WTC11 (cell line): Measurements from ENCODE around the gene FANCL. TPM values are rescaled to one million over a fixed set of nuclear protein-coding genes. Genes with fewer than 3 reads are reported as not detected.

Source experiments
- ATAC-seq: fragments of 200-7000 bp; cut with Tn5 transposase; 2 replicates; pipeline ENCODE4 v1.10.0; 2021; ENCODE audit warnings: mild to moderate bottlenecking, moderate library complexity
- CTCF ChIA-PET: fragments of 300-600 bp; sonication (Branson Sonifier 250); formaldehyde crosslinking; loops from one replicate; lab custom pipeline; 2021; ENCODE audit warnings: antibody characterized with exemption; lab: Charles Lee
- POLR2A ChIA-PET: fragments of 350-600 bp; sonication (Branson Sonifier 250); formaldehyde crosslinking; loops from one replicate; lab custom pipeline; 2021; ENCODE audit warnings: antibody characterized with exemption; lab: Charles Lee
- DNase-seq: peaks from one replicate; pipeline ENCODE4 v3.0.0; 2021; ENCODE audit warnings: low spot score
- H3K27ac Mint-ChIP-seq: 2 replicates; pipeline ENCODE4 v1.8.0; 2021; ENCODE audit warnings: mixed read lengths
- H3K27me3 Mint-ChIP-seq: 2 replicates; pipeline ENCODE4 v1.8.0; 2021; ENCODE audit warnings: low read depth, mild to moderate bottlenecking, moderate library complexity, mixed read lengths
- H3K36me3 Mint-ChIP-seq: 2 replicates; pipeline ENCODE4 v1.8.0; 2021; ENCODE audit warnings: mixed read lengths
- H3K4me1 Mint-ChIP-seq: 2 replicates; pipeline ENCODE4 v1.8.0; 2022; ENCODE audit warnings: mixed read lengths
- H3K4me3 Mint-ChIP-seq: 2 replicates; pipeline ENCODE4 v1.8.0; 2021; ENCODE audit warnings: mild to moderate bottlenecking, moderate library complexity, mixed read lengths
- H3K9me3 Mint-ChIP-seq: 2 replicates; pipeline ENCODE4 v1.8.0; 2021; ENCODE audit warnings: mixed read lengths
- ATF2 ChIP-seq: sonication (generic); formaldehyde crosslinking; IDR thresholded peaks from 2 replicates; pipeline ENCODE4 v1.8.1; 2022; ENCODE audit warnings: low read depth, missing genetic modification reagents, borderline replicate concordance
- ATF6 ChIP-seq: sonication (generic); formaldehyde crosslinking; IDR thresholded peaks from 2 replicates; pipeline ENCODE4 v1.8.1; 2023; ENCODE audit warnings: mild to moderate bottlenecking, missing genetic modification reagents
- CBFB ChIP-seq: sonication (generic); formaldehyde crosslinking; IDR thresholded peaks from 2 replicates; pipeline ENCODE4 v1.8.1; 2022; ENCODE audit warnings: mild to moderate bottlenecking, low read depth, missing genetic modification reagents
- E2F1 ChIP-seq: sonication (generic); formaldehyde crosslinking; IDR thresholded peaks from 2 replicates; pipeline ENCODE4 v1.8.0; 2022; ENCODE audit warnings: mild to moderate bottlenecking, missing genetic modification reagents
- ESRRA ChIP-seq: sonication (generic); formaldehyde crosslinking; IDR thresholded peaks from 2 replicates; pipeline ENCODE4 v1.8.1; 2022; ENCODE audit warnings: mild to moderate bottlenecking, missing genetic modification reagents, borderline replicate concordance
- ETV6 ChIP-seq: sonication (generic); formaldehyde crosslinking; IDR thresholded peaks from 2 replicates; pipeline ENCODE4 v1.8.1; 2022; ENCODE audit warnings: mild to moderate bottlenecking, missing genetic modification reagents
- GTF2I ChIP-seq: fragments of 250-450 bp; sonication (Bioruptor Pico); conservative IDR thresholded peaks from 2 replicates; pipeline ENCODE4 v1.4.0; 2021; ENCODE audit warnings: mild to moderate bottlenecking
- NFATC4 ChIP-seq: fragments of 250-450 bp; sonication (Bioruptor Pico); IDR thresholded peaks from 2 replicates; pipeline ENCODE4 v1.9.0; 2021; ENCODE audit warnings: mild to moderate bottlenecking
- PRRX2 ChIP-seq: fragments of 250-450 bp; sonication (Bioruptor Pico); IDR thresholded peaks from 2 replicates; pipeline ENCODE4 v1.8.0; 2021; ENCODE audit warnings: mild to moderate bottlenecking
- RELA ChIP-seq: sonication (generic); formaldehyde crosslinking; IDR thresholded peaks from 2 replicates; pipeline ENCODE4 v1.8.1; 2022; ENCODE audit warnings: missing genetic modification reagents, mild to moderate bottlenecking, borderline replicate concordance
- SMAD3 ChIP-seq: sonication (generic); formaldehyde crosslinking; IDR thresholded peaks from 2 replicates; pipeline ENCODE4 v1.8.0; 2022; ENCODE audit warnings: missing genetic modification reagents, mild to moderate bottlenecking, borderline replicate concordance
- STAT6 ChIP-seq: sonication (generic); formaldehyde crosslinking; conservative IDR thresholded peaks from 2 replicates; pipeline ENCODE4 v1.8.1; 2023; ENCODE audit warnings: mild to moderate bottlenecking, low read depth, missing genetic modification reagents, moderate library complexity
- TEAD4 ChIP-seq: sonication (generic); formaldehyde crosslinking; IDR thresholded peaks from 2 replicates; pipeline ENCODE4 v1.8.0; 2022; ENCODE audit warnings: mild to moderate bottlenecking, missing genetic modification reagents
- ZBTB21 ChIP-seq: sonication (generic); formaldehyde crosslinking; IDR thresholded peaks from 2 replicates; pipeline ENCODE4 v1.8.1; 2023; ENCODE audit warnings: mild to moderate bottlenecking, missing genetic modification reagents, borderline replicate concordance
- ZNF219 ChIP-seq: sonication (generic); formaldehyde crosslinking; IDR thresholded peaks from 2 replicates; pipeline ENCODE4 v1.8.0; 2023; ENCODE audit warnings: missing genetic modification reagents, mild to moderate bottlenecking, borderline replicate concordance
- ZNF281 ChIP-seq: sonication (generic); formaldehyde crosslinking; IDR thresholded peaks from 2 replicates; pipeline ENCODE4 v1.8.0; 2023; ENCODE audit warnings: mild to moderate bottlenecking, missing genetic modification reagents
- ZNF396 ChIP-seq: fragments of 250-450 bp; sonication (Bioruptor Pico); IDR thresholded peaks from 2 replicates; pipeline ENCODE4 v1.8.0; 2021; ENCODE audit warnings: mild to moderate bottlenecking, moderate library complexity, borderline replicate concordance
- total RNA-seq: library from RNA; stranded (reverse); gene quantifications from 3 replicates; pipeline ENCODE4 v1.2.3, GENCODE V29; 2021
- TF ChIP-seq, protein P1 (sequence below): fragments of 250-450 bp; sonication (Bioruptor Pico); IDR thresholded peaks from 2 replicates; pipeline ENCODE4 v1.9.0; 2021; ENCODE audit warnings: mild to moderate bottlenecking

The FANCL gene
- total RNA-seq, 1 experiment from 2014 or later = 38.8 TPM

DNA sequence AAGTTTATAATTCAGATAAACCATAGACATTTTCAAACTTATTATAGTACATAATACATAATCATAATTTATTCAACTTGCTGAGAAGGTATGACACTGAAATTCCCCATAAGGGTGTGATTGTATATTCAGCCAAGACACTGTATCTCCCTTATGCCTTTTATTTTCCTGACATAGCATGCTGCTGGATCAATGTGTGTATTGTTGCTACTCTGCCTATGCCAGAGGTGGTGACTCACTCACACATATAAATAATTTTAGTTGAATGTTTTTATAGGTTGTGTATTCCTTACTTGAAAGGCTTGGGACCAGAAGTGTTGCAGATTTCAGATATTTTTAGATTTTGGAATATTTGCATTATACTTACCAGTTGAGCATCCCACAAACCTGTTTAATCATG is 107.7 kb downstream of the FANCL start (continued):
- TF ChIP-seq ZNF281 (CRISPR knock-in tag) (no peak), ZNF396 (CRISPR knock-in tag) (no peak), ZBTB21 (CRISPR knock-in tag) (no peak), TEAD4 (CRISPR knock-in tag) (no peak), STAT6 (no peak), ATF6 (no peak), ETV6 (CRISPR knock-in tag) (no peak), ESRRA (CRISPR knock-in tag) (no peak)
- TF ChIP-seq, protein P1, sequence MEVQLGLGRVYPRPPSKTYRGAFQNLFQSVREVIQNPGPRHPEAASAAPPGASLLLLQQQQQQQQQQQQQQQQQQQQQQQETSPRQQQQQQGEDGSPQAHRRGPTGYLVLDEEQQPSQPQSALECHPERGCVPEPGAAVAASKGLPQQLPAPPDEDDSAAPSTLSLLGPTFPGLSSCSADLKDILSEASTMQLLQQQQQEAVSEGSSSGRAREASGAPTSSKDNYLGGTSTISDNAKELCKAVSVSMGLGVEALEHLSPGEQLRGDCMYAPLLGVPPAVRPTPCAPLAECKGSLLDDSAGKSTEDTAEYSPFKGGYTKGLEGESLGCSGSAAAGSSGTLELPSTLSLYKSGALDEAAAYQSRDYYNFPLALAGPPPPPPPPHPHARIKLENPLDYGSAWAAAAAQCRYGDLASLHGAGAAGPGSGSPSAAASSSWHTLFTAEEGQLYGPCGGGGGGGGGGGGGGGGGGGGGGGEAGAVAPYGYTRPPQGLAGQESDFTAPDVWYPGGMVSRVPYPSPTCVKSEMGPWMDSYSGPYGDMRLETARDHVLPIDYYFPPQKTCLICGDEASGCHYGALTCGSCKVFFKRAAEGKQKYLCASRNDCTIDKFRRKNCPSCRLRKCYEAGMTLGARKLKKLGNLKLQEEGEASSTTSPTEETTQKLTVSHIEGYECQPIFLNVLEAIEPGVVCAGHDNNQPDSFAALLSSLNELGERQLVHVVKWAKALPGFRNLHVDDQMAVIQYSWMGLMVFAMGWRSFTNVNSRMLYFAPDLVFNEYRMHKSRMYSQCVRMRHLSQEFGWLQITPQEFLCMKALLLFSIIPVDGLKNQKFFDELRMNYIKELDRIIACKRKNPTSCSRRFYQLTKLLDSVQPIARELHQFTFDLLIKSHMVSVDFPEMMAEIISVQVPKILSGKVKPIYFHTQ = no peak
- TF ChIP-seq, all 79 proteins: peak for 0

DNA sequence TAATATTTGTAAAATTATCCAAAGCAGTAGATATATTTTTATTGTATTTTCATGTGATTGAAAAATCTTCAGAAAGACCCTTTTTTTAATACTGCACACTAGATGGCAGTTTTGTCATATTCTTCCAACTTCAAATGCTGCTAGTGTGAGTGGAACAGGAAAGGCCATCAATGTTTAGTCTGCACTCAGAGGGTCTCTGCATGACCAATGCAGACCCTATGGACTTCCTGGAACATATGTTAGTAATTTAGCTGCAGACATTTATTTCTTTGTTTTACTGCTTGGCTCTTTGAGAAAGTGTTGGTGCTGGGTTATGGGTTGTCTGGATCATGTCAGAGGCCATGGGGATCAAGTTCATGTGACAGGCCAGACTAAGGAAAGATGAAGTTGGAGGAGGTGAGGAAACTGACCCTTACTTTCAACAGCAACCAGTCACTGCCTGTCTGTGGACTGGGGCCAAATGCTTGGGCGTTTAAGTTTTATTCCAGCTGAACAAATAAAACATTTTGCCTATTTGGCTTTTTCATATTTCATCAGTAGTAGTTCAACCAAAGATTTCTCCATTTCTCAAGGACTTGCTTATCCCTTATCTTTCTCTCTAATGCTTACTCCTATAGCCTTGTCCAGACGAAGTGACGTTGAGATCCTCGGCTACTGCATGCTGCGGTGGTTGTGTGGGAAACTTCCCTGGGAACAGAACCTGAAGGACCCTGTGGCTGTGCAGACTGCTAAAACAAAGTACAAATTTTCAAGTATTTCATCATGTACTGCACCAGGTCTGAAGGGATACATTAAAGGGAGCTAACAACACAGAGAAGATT is 109.7 kb downstream of the FANCL start:
- CTCF ChIA-PET = no interaction called here
- TF ChIP-seq SMAD3 (CRISPR knock-in tag) (no peak), GTF2I (no peak), CBFB (CRISPR knock-in tag) (no peak), NFATC4 (CRISPR knock-in tag) (no peak), PRRX2 (CRISPR knock-in tag) (no peak), RELA (CRISPR knock-in tag) (no peak), ATF2 (CRISPR knock-in tag) (no peak), ZNF219 (CRISPR knock-in tag) (no peak), ZNF396 (CRISPR knock-in tag) (no peak), E2F1 (CRISPR knock-in tag) (no peak)

More for the DNA sequence above, 109.7 kb downstream of the FANCL start:
- POLR2A ChIA-PET = no interaction called here
- Mint-ChIP-seq H3K27ac (peak overlapping the region; percentile 79; the same call in 1 of the 2 replicates), H3K36me3 (peaks cover 5% of the 10 kb centered on the region), H3K4me1 (peaks cover 6% of the 10 kb centered on the region; the same call in 1 of the 2 replicates), H3K4me3 (no peak overlapping the region), H3K9me3 (peaks cover 1% of the 10 kb centered on the region), H3K27me3 (no peaks in the 10 kb centered on the region)
- ATAC-seq = no peak
- no peak for DNase-seq
